ENCODE measurements around the gene SPSB1. TPM values are rescaled to one million over a fixed set of nuclear protein-coding genes. Genes with fewer than 3 reads are reported as not detected.

The SPSB1 gene
- total and polyA plus RNA-seq, 2 of the 4 experiments (the other 2 are of a cell fraction), result 16.7 to 19.8 TPM

- peaks cover 4% of the 10 kb centered on the region for H4K20me1 ChIP-seq (ENCODE audit: insufficient read depth, low read length)
- H2BK120ac ChIP-seq (ENCODE audit: low read depth, low read length), result peak overlapping the region; percentile 63
- H2BK15ac ChIP-seq (ENCODE audit: low read depth, low read length), result 0 out of 3 replicates have a peak overlapping the region, but pooled peaks have one; percentile 84
- H3K27ac ChIP-seq (ENCODE audit: insufficient read depth, low read length), result no peak overlapping the region
- 0 out of 2 replicates have a peak overlapping the region, but pooled peaks have one; percentile 45 for H3K14ac ChIP-seq (replicated peaks; ENCODE audit: low read depth, low read length)
- POLR2A ChIA-PET (ENCODE audit: unreplicated experiment), result no interaction called here
- H3K4me2 ChIP-seq (ENCODE audit: low read depth, low read length), result no peak overlapping the region
- ATAC-seq (ENCODE audit: low read depth) (no peak), DNase-seq (no peak)
- 39% methylated on average over 3 of the region's 15 CpGs; no CpG with 5 or more reads in 1 of the 2 experiments for WGBS, 2 experiments (ENCODE audit: extremely low coverage in 2 of 2, insufficient read length in 1 of 2)
- H2AK9ac ChIP-seq (replicated peaks; ENCODE audit: low read depth, low read length, poor library complexity), result peak overlapping the region; percentile 11
- dilution Hi-C loops (cut with HindIII; ENCODE audit: low sequenced_read_pairs, unreplicated experiment) (no loop called here), intact Hi-C loops (cut with micrococcal nuclease) (no loop called here), in situ Hi-C loops (cut with MboI; ENCODE audit: low sequenced_read_pairs) (no loop called here)
- peaks cover 0 to 4% of the 10 kb centered on the region in 2 experiments; a peak in 2 of 4 replicates for H3K79me1 ChIP-seq (ENCODE audit: low read depth in 1 of 2, low read length in 2 of 2)
- CTCF ChIA-PET, result interaction anchor here (0.5 kb wide), 1 partner anchor 140 kb away, joined by 3 read pairs; no protein-coding TSS in a partner anchor
- peaks cover 13% of the 10 kb centered on the region for H3K9me1 ChIP-seq (ENCODE audit: insufficient read depth, low read length)
- H3K18ac ChIP-seq (ENCODE audit: low read depth, low read length), result no peak overlapping the region
- no peak overlapping the region for H4K8ac ChIP-seq (ENCODE audit: low read depth in 2 of 2, low read length in 2 of 2)
- no peak overlapping the region for H3K23ac ChIP-seq (ENCODE audit: low read depth, low read length)
- peaks cover 3% of the 10 kb centered on the region; the same call in 1 of the 2 replicates for H3K27me3 ChIP-seq (ENCODE audit: control insufficient read depth, insufficient read depth, low read length)
- peaks cover 18% of the 10 kb centered on the region for H3K4me1 ChIP-seq (ENCODE audit: control insufficient read depth, insufficient read depth, low read length)
- H4K5ac ChIP-seq (ENCODE audit: low read depth, low read length), result no peak overlapping the region
- H2BK20ac ChIP-seq (ENCODE audit: low read depth, low read length), result peak overlapping the region; percentile 88; the same call in 1 of the 2 replicates
- BruUV-seq (replicated peaks), result no TSS peak
- H2AFZ ChIP-seq (replicated peaks; ENCODE audit: low read length, poor library complexity), result peak overlapping the region; percentile 34
- H3K4me3 ChIP-seq (ENCODE audit: insufficient read depth, low read depth, low read length), result no peak overlapping the region
- TF ChIP-seq RFX5 (IDR thresholded peaks at IDR 0.05; ENCODE audit: low read depth, low read length), result no peak
- H3K9ac ChIP-seq (ENCODE audit: low read depth, low read length), result no peak overlapping the region
- H3K36me3 ChIP-seq (ENCODE audit: control insufficient read depth, insufficient read depth, low read length), result no peaks in the 10 kb centered on the region
- H4K91ac ChIP-seq (ENCODE audit: insufficient read depth, low read depth, low read length), result peak overlapping the region; percentile 31; the same call in 1 of the 2 replicates
- peak overlapping the region; percentile 82; the same call in 1 of the 2 replicates for H3K4ac ChIP-seq (ENCODE audit: low read depth, low read length)
- no peak overlapping the region for H2BK5ac ChIP-seq (ENCODE audit: low read depth, low read length, poor library complexity, severe bottlenecking)
- no peak overlapping the region for H3K56ac ChIP-seq (ENCODE audit: extremely low read depth, insufficient read depth, low read length)
- peak overlapping the region; percentile 88 for H2AK5ac ChIP-seq (ENCODE audit: low read depth, low read length)
- H3K9me3 ChIP-seq (ENCODE audit: control insufficient read depth, insufficient read depth, low read length), result no peaks in the 10 kb centered on the region
Observed at GRCh38 chr1:9375912-9376311, 83.2 kb downstream of the SPSB1 start.

Data from IMR-90 (cell line).